ENCODE data around the gene UNC13C.

DNA sequence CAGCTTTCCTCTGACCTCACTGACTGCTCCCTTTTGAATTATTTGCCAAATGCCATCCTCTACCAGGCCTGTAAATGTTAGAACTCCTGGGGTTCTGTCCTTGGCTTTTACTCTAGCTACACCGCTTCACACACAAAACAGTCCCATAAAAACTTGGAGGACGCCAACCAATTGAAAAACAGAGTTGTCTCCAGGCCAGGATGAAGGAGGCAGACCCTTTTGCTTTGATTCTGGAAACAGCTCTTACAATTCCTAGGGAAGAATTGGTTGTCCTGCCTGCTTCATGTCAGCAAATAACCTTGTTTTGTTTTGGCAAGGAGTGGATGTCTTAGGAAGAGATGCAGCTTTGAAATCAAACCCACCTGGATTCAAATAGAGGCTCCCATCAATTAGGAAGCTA is 375.5 kb downstream of the UNC13C start:
- TF ChIP-seq, protein P1, sequence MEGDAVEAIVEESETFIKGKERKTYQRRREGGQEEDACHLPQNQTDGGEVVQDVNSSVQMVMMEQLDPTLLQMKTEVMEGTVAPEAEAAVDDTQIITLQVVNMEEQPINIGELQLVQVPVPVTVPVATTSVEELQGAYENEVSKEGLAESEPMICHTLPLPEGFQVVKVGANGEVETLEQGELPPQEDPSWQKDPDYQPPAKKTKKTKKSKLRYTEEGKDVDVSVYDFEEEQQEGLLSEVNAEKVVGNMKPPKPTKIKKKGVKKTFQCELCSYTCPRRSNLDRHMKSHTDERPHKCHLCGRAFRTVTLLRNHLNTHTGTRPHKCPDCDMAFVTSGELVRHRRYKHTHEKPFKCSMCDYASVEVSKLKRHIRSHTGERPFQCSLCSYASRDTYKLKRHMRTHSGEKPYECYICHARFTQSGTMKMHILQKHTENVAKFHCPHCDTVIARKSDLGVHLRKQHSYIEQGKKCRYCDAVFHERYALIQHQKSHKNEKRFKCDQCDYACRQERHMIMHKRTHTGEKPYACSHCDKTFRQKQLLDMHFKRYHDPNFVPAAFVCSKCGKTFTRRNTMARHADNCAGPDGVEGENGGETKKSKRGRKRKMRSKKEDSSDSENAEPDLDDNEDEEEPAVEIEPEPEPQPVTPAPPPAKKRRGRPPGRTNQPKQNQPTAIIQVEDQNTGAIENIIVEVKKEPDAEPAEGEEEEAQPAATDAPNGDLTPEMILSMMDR (conservative IDR thresholded peaks at IDR 0.05 in 1 of 2, IDR thresholded peaks at IDR 0.05 in 1 of 2; ENCODE audit: extremely low read depth in 1 of 2, insufficient read depth in 1 of 2, low read depth in 1 of 2, low read length in 2 of 2), result no peak
- no peak for TF ChIP-seq EZH2 (IDR thresholded peaks at IDR 0.05; ENCODE audit: borderline replicate concordance, low read length)
